Suprapubic skin (tissue), 4 donors: ENCODE data around the gene SMAD2. TPM values are rescaled to one million over a fixed set of nuclear protein-coding genes. Genes with fewer than 3 reads are reported as not detected.

Experiments used
- DNase-seq, 2 donors: peaks; one replicate each; pipeline ENCODE4 v3.0.0-alpha.2; 2019; ENCODE audit warnings: low spot score in 2 of 2
- H3K27ac ChIP-seq: fragments of 200-600 bp; sonication (generic); one replicate; pipeline ENCODE4 v1.5.1; 2019
- H3K27me3 ChIP-seq: fragments of 200-600 bp; sonication (generic); one replicate; pipeline ENCODE4 v1.5.1; 2019
- H3K36me3 ChIP-seq: fragments of 200-600 bp; sonication (generic); one replicate; pipeline ENCODE4 v1.5.1; 2019
- H3K4me1 ChIP-seq: fragments of 200-600 bp; sonication (generic); one replicate; pipeline ENCODE4 v1.5.1; 2019
- H3K4me3 ChIP-seq: fragments of 200-600 bp; sonication (generic); one replicate; pipeline ENCODE4 v1.5.1; 2019; ENCODE audit warnings: mild to moderate bottlenecking
- H3K9me3 ChIP-seq: fragments of 200-600 bp; sonication (generic); one replicate; pipeline ENCODE4 v1.5.1; 2019
- CTCF ChIP-seq, 2 donors: fragments of 200-600 bp in 1 of 2; fragments of 450-650 bp in 1 of 2; sonication (generic) in 1 of 2; IDR thresholded peaks; one replicate each; pipeline ENCODE4 v1.5.1; 2016 to 2019; ENCODE audit warnings: antibody characterized with exemption in 2 of 2, mild to moderate bottlenecking in 1 of 2, moderate library complexity in 1 of 2
- EP300 ChIP-seq: sonication (generic); formaldehyde crosslinking; IDR thresholded peaks from one replicate; pipeline ENCODE4 v1.6.1; 2017; ENCODE audit warnings: antibody characterized with exemption
- POLR2A ChIP-seq, 2 donors: fragments of 450-650 bp; IDR thresholded peaks; one replicate each; pipeline ENCODE4 v1.6.1; 2017; ENCODE audit warnings: antibody characterized with exemption in 2 of 2, mild to moderate bottlenecking in 2 of 2, moderate library complexity in 2 of 2
- POLR2AphosphoS5 ChIP-seq, 3 donors: sonication (generic); formaldehyde crosslinking; IDR thresholded peaks; one replicate each; pipeline ENCODE4 v1.6.1; 2017; ENCODE audit warnings: antibody characterized with exemption in 3 of 3
- WGBS: methylation state at CpG from one replicate; pipeline ENCODE4 v1.1.5; 2018; 5-methylcytosine and 5-hydroxymethylcytosine counted together
- total RNA-seq, 4 donors: library from RNA; depleted of rRNA; stranded (reverse); fragments of >200 nt; gene quantifications; one replicate each; pipeline ENCODE4 v1.1.0, GENCODE V29; 2016

SMAD2 gene
- total RNA-seq, 4 donors from 2014 or later = 47.5 to 75.9 (median 59.3) TPM

GRCh38 chr18:47887227-47887626, 43.2 kb downstream of the SMAD2 start:
- H3K27me3 ChIP-seq = no peaks in the 10 kb centered on the region
- TF ChIP-seq EP300 (no peak), CTCF (IDR thresholded peaks at IDR 0.05) (no peak), POLR2A (IDR thresholded peaks at IDR 0.05) (no peak), POLR2AphosphoS5 (IDR thresholded peaks at IDR 0.05) (no peak)
- no peak overlapping the region for H3K4me3 ChIP-seq
- H3K27ac ChIP-seq = no peak overlapping the region
- 90% methylated on average over 4 of the region's 4 CpGs for WGBS
- DNase-seq = no peak
- H3K9me3 ChIP-seq = no peaks in the 10 kb centered on the region
- peaks cover 26% of the 10 kb centered on the region for H3K36me3 ChIP-seq
- H3K4me1 ChIP-seq = no peaks in the 10 kb centered on the region

- 75% methylated on average over 3 of the region's 3 CpGs for WGBS
- Histone ChIP-seq H3K4me1 (no peaks in the 10 kb centered on the region), H3K27me3 (no peaks in the 10 kb centered on the region), H3K27ac (no peak overlapping the region), H3K36me3 (peaks cover 17% of the 10 kb centered on the region), H3K9me3 (no peaks in the 10 kb centered on the region), H3K4me3 (no peak overlapping the region)
- TF ChIP-seq POLR2AphosphoS5 (IDR thresholded peaks at IDR 0.05) (no peak), EP300 (no peak), POLR2A (IDR thresholded peaks at IDR 0.05) (no peak), CTCF (IDR thresholded peaks at IDR 0.05) (no peak)
- DNase-seq = no peak
Observed at GRCh38 chr18:47883771-47884413, 46.6 kb downstream of the SMAD2 start.

- Histone ChIP-seq H3K4me1 (no peaks in the 10 kb centered on the region), H3K27me3 (no peaks in the 10 kb centered on the region), H3K4me3 (no peak overlapping the region), H3K9me3 (no peaks in the 10 kb centered on the region), H3K36me3 (peaks cover 17% of the 10 kb centered on the region), H3K27ac (no peak overlapping the region)
- 98% methylated on average over 1 of the region's 1 CpG for WGBS
- TF ChIP-seq POLR2A (IDR thresholded peaks at IDR 0.05) = no peak
- no peak for TF ChIP-seq CTCF (IDR thresholded peaks at IDR 0.05)
- TF ChIP-seq POLR2AphosphoS5 (IDR thresholded peaks at IDR 0.05) = no peak
- TF ChIP-seq EP300 = no peak
- no peak for DNase-seq
Observed at GRCh38 chr18:47882641-47883040, 47.8 kb downstream of the SMAD2 start.

GRCh38 chr18:47881752-47882455, 48.6 kb downstream of the SMAD2 start:
- no peak for DNase-seq
- no peak overlapping the region for H3K4me3 ChIP-seq
- H3K27me3 ChIP-seq = no peaks in the 10 kb centered on the region
- peaks cover 17% of the 10 kb centered on the region for H3K36me3 ChIP-seq
- TF ChIP-seq CTCF (IDR thresholded peaks at IDR 0.05) (no peak), POLR2A (IDR thresholded peaks at IDR 0.05) (no peak), POLR2AphosphoS5 (IDR thresholded peaks at IDR 0.05) (no peak), EP300 (no peak)
- H3K4me1 ChIP-seq = no peaks in the 10 kb centered on the region
- no peak overlapping the region for H3K27ac ChIP-seq
- H3K9me3 ChIP-seq = no peaks in the 10 kb centered on the region
- 86% methylated on average over 7 of the region's 7 CpGs for WGBS

- H3K9me3 ChIP-seq = no peaks in the 10 kb centered on the region
- no peak for TF ChIP-seq EP300
- no peak overlapping the region for H3K27ac ChIP-seq
- H3K4me3 ChIP-seq = no peak overlapping the region
- no peak for DNase-seq
- no peaks in the 10 kb centered on the region for H3K27me3 ChIP-seq
- WGBS = 50% methylated on average over 2 of the region's 3 CpGs
- H3K4me1 ChIP-seq = no peaks in the 10 kb centered on the region
- H3K36me3 ChIP-seq = peaks cover 17% of the 10 kb centered on the region
Observed at GRCh38 chr18:47881042-47881441, 49.4 kb downstream of the SMAD2 start.
